Sigmoid colon (tissue), 4 donors: ENCODE measurements around the gene SCYGR1.

Experiments used
- EP300 ChIP-seq, 4 donors: sonication (generic); formaldehyde crosslinking; IDR thresholded peaks; one replicate each; pipeline ENCODE4 v1.6.1; 2017; ENCODE audit warnings: antibody characterized with exemption in 4 of 4
- TF ChIP-seq, protein P1 (sequence below), 4 experiments: fragments of 450-650 bp in 3 of 4; fragments of 200-600 bp in 1 of 4; IDR thresholded peaks; one replicate each; pipeline ENCODE4 v1.5.1; 2016 to 2019; ENCODE audit warnings: antibody characterized with exemption in 4 of 4, mild to moderate bottlenecking in 3 of 4, moderate library complexity in 2 of 4

GRCh38 chr2:227398684-227399670, 11.2 kb upstream of the SCYGR1 start:
- no peak for TF ChIP-seq EP300 (IDR thresholded peaks at IDR 0.05)
- TF ChIP-seq, protein P1, sequence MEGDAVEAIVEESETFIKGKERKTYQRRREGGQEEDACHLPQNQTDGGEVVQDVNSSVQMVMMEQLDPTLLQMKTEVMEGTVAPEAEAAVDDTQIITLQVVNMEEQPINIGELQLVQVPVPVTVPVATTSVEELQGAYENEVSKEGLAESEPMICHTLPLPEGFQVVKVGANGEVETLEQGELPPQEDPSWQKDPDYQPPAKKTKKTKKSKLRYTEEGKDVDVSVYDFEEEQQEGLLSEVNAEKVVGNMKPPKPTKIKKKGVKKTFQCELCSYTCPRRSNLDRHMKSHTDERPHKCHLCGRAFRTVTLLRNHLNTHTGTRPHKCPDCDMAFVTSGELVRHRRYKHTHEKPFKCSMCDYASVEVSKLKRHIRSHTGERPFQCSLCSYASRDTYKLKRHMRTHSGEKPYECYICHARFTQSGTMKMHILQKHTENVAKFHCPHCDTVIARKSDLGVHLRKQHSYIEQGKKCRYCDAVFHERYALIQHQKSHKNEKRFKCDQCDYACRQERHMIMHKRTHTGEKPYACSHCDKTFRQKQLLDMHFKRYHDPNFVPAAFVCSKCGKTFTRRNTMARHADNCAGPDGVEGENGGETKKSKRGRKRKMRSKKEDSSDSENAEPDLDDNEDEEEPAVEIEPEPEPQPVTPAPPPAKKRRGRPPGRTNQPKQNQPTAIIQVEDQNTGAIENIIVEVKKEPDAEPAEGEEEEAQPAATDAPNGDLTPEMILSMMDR (IDR thresholded peaks at IDR 0.05) = no peak
